Measurements from ENCODE around the gene GALNT18. TPM values are rescaled to one million over a fixed set of nuclear protein-coding genes. Genes with fewer than 3 reads are reported as not detected.

The GALNT18 gene
- polyA plus RNA-seq, 1 donor from 2014 or later, result 7.6 TPM

- Histone ChIP-seq H2AFZ (ENCODE audit: low read depth, low read length) (no peak overlapping the region), H3F3A (ENCODE audit: insufficient read depth, low read length, poor library complexity, severe bottlenecking) (no peaks in the 10 kb centered on the region), H3K4me2 (ENCODE audit: low read length) (no peak overlapping the region), H3K27ac (ENCODE audit: low read length) (no peak overlapping the region), H3K36me3 (ENCODE audit: insufficient read depth, low read length) (no peaks in the 10 kb centered on the region), H3K9me3 (ENCODE audit: low read length) (no peaks in the 10 kb centered on the region), H4K20me1 (ENCODE audit: insufficient read depth) (no peaks in the 10 kb centered on the region), H3K9ac (ENCODE audit: low read length) (no peak overlapping the region), H3K79me2 (replicated peaks; ENCODE audit: insufficient read depth, low read length) (no peaks in the 10 kb centered on the region), H3K4me3 (ENCODE audit: low read length) (no peak overlapping the region), H3K9me2 (ENCODE audit: insufficient read depth, low read length) (no peaks in the 10 kb centered on the region), H3K27me3 (ENCODE audit: insufficient read depth, low read depth, low read length) (no peaks in the 10 kb centered on the region)
- TF ChIP-seq SMC3 (conservative IDR thresholded peaks at IDR 0.05; ENCODE audit: poor library complexity), result no peak
- TF ChIP-seq REST (IDR thresholded peaks at IDR 0.05; ENCODE audit: borderline replicate concordance), result no peak
- TF ChIP-seq POLR2AphosphoS5 (IDR thresholded peaks at IDR 0.05), result no peak
- no peak for TF ChIP-seq CTCF (IDR thresholded peaks at IDR 0.05; ENCODE audit: poor library complexity, severe bottlenecking)
- no peak for TF ChIP-seq MXI1 (conservative IDR thresholded peaks at IDR 0.05; ENCODE audit: poor library complexity, severe bottlenecking)
- TF ChIP-seq TAF1 (IDR thresholded peaks at IDR 0.05; ENCODE audit: low read depth), result no peak
- TF ChIP-seq EZH2 (IDR thresholded peaks at IDR 0.05; ENCODE audit: borderline replicate concordance, insufficient read depth, low read length, poor library complexity, severe bottlenecking), result no peak
- no peak for TF ChIP-seq EP300 (conservative IDR thresholded peaks at IDR 0.05; ENCODE audit: poor library complexity, severe bottlenecking)
- no peak for TF ChIP-seq RAD21 (conservative IDR thresholded peaks at IDR 0.05)
Measured at GRCh38 chr11:11379661-11380060, 242.1 kb downstream of the GALNT18 start.

- no peaks in the 10 kb centered on the region for H4K20me1 ChIP-seq (ENCODE audit: insufficient read depth)
- H3K4me2 ChIP-seq (ENCODE audit: low read length), result no peak overlapping the region
- no peak overlapping the region for H3K27ac ChIP-seq (ENCODE audit: low read length)
- H3K9me3 ChIP-seq (ENCODE audit: low read length), result no peaks in the 10 kb centered on the region
- H3F3A ChIP-seq (ENCODE audit: insufficient read depth, low read length, poor library complexity, severe bottlenecking), result no peaks in the 10 kb centered on the region
- no peaks in the 10 kb centered on the region for H3K36me3 ChIP-seq (ENCODE audit: insufficient read depth, low read length)
- H3K4me3 ChIP-seq (ENCODE audit: low read length), result no peak overlapping the region
- no peaks in the 10 kb centered on the region for H3K79me2 ChIP-seq (replicated peaks; ENCODE audit: insufficient read depth, low read length)
- H3K27me3 ChIP-seq (ENCODE audit: insufficient read depth, low read depth, low read length), result no peaks in the 10 kb centered on the region
- H3K9ac ChIP-seq (ENCODE audit: low read length), result no peak overlapping the region
- no peak for TF ChIP-seq POLR2AphosphoS5 (IDR thresholded peaks at IDR 0.05)
- no peak for TF ChIP-seq TAF1 (IDR thresholded peaks at IDR 0.05; ENCODE audit: low read depth)
- no peak for TF ChIP-seq REST (IDR thresholded peaks at IDR 0.05; ENCODE audit: borderline replicate concordance)
- H3K9me2 ChIP-seq (ENCODE audit: insufficient read depth, low read length), result no peaks in the 10 kb centered on the region
- H2AFZ ChIP-seq (ENCODE audit: low read depth, low read length), result no peak overlapping the region
Measured at GRCh38 chr11:11378184-11378940, 243.4 kb downstream of the GALNT18 start.

Data from neural cell (in vitro differentiated cells).